Measurements from ENCODE around the gene ATP6V1C2.

- TF ChIP-seq CREB1 (CRISPR knock-in tag; IDR thresholded peaks at IDR 0.05; ENCODE audit: low read depth) (no peak), POLR2AphosphoS5 (IDR thresholded peaks at IDR 0.05; ENCODE audit: low read depth) (no peak), CTCF (conservative IDR thresholded peaks at IDR 0.05; ENCODE audit: low read depth in 2 of 2) (no peak), REST (IDR thresholded peaks at IDR 0.05; ENCODE audit: unreplicated experiment) (no peak), EZH2phosphoT487 (IDR thresholded peaks at IDR 0.05; ENCODE audit: unreplicated experiment) (no peak)
- TF ChIP-seq, protein P1, sequence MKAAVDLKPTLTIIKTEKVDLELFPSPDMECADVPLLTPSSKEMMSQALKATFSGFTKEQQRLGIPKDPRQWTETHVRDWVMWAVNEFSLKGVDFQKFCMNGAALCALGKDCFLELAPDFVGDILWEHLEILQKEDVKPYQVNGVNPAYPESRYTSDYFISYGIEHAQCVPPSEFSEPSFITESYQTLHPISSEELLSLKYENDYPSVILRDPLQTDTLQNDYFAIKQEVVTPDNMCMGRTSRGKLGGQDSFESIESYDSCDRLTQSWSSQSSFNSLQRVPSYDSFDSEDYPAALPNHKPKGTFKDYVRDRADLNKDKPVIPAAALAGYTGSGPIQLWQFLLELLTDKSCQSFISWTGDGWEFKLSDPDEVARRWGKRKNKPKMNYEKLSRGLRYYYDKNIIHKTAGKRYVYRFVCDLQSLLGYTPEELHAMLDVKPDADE (IDR thresholded peaks at IDR 0.05) = no peak
Observed at GRCh38 chr2:10794876-10795275, 73.4 kb downstream of the ATP6V1C2 start.
